ENCODE measurements around the gene SCNN1G. TPM values are rescaled to one million over a fixed set of nuclear protein-coding genes. Genes with fewer than 3 reads are reported as not detected.

SCNN1G gene
- total RNA-seq, 2 experiments from 2014 or later: not detected

DNA sequence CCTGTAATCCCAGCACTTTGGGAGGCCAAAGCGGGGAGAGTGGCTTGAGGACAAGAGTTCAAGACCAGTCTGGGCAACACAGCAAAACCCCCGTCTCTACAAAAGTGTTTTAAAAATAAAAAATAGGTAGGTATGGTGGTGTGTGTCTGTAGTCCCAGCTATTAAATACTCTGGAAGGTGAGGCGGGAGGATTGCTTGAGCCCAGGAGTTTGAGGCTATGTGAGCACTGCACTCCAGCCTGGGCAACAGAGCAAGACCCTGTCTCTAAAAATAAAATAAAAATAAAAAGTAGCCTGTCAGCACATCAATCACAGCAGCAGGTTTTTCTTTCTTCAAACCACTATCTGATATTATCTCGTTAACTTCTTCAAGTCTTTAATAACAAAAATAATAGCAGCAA is 34.9 kb upstream of the SCNN1G start:
- TF ChIP-seq CTCF (conservative IDR thresholded peaks at IDR 0.05; ENCODE audit: low read length) (no peak), EZH2phosphoT487 (IDR thresholded peaks at IDR 0.05; ENCODE audit: borderline replicate concordance, low read depth, low read length) (no peak)
- Histone ChIP-seq H3K4me3 (ENCODE audit: low read depth, low read length, poor library complexity, severe bottlenecking) (peak overlapping the region; percentile 86), H3K36me3 (ENCODE audit: insufficient read depth, low read length) (no peaks in the 10 kb centered on the region), H4K20me1 (ENCODE audit: insufficient read depth, low read length) (peaks cover 5% of the 10 kb centered on the region; the same call in 1 of the 2 replicates), H3K9me2 (ENCODE audit: insufficient read depth, low read length) (no peaks in the 10 kb centered on the region), H3K27ac (ENCODE audit: low read depth, low read length, poor library complexity, severe bottlenecking) (no peak overlapping the region), H3K79me2 (ENCODE audit: insufficient read depth, low read depth, low read length) (peaks cover 27% of the 10 kb centered on the region; the same call in 1 of the 2 replicates), H2AFZ (ENCODE audit: low read length) (no peak overlapping the region), H3K4me1 (ENCODE audit: insufficient read depth, low read length, poor library complexity, severe bottlenecking) (peaks cover 25% of the 10 kb centered on the region), H3K4me2 (ENCODE audit: low read length) (peak overlapping the region; percentile 98), H3K9me3 (ENCODE audit: low read length) (no peaks in the 10 kb centered on the region)
- intact Hi-C loops (cut with micrococcal nuclease; ENCODE audit: unreplicated experiment): loop anchor here (10.0 kb wide), 1 partner anchor 63 kb away; no protein-coding TSS in a partner anchor
- BruUV-seq (replicated peaks): TSS peak; percentile 64
- DNase-seq (ENCODE audit: low spot score): no peak
- POLR2A ChIA-PET: no interaction called here
- CTCF ChIA-PET (ENCODE audit: unreplicated experiment): no interaction called here

DNA sequence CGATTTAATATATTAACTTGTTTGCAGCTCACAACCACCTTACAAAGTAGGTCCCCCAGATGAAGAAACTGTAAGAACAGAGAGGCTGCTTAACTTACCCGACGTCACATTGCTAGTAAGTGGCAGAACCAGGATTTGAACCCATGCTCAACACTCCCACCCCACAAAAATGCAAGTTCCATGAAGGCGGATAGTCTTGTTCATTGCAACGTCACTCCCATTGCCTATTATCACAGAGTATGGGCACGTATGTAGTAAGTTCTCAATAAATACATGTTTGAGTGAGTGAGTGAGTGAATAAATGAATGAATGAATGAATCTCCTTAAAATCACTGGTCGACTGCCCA is 34.4 kb upstream of the SCNN1G start:
- Histone ChIP-seq H3K4me1 (ENCODE audit: insufficient read depth, low read length, poor library complexity, severe bottlenecking) (peaks cover 25% of the 10 kb centered on the region), H2AFZ (ENCODE audit: low read length) (peak overlapping the region; percentile 59; the same call in 1 of the 2 replicates), H3K79me2 (ENCODE audit: insufficient read depth, low read depth, low read length) (peaks cover 23% of the 10 kb centered on the region; the same call in 1 of the 2 replicates), H3K9me2 (ENCODE audit: insufficient read depth, low read length) (no peaks in the 10 kb centered on the region), H3K36me3 (ENCODE audit: insufficient read depth, low read length) (no peaks in the 10 kb centered on the region), H3K4me2 (ENCODE audit: low read length) (peak overlapping the region; percentile 98), H3K4me3 (ENCODE audit: low read depth, low read length, poor library complexity, severe bottlenecking) (peak overlapping the region; percentile 86), H4K20me1 (ENCODE audit: insufficient read depth, low read length) (no peaks in the 10 kb centered on the region; the same call in 1 of the 2 replicates), H3K9me3 (ENCODE audit: low read length) (no peaks in the 10 kb centered on the region), H3K27ac (ENCODE audit: low read depth, low read length, poor library complexity, severe bottlenecking) (no peak overlapping the region)
- POLR2A ChIA-PET: no interaction called here
- BruUV-seq (replicated peaks): no TSS peak
- DNase-seq (ENCODE audit: low spot score): peak; percentile 8
- CTCF ChIA-PET (ENCODE audit: unreplicated experiment): no interaction called here
- TF ChIP-seq CTCF (conservative IDR thresholded peaks at IDR 0.05; ENCODE audit: low read length): no peak
- no peak for TF ChIP-seq EZH2phosphoT487 (IDR thresholded peaks at IDR 0.05; ENCODE audit: borderline replicate concordance, low read depth, low read length)
- intact Hi-C loops (cut with micrococcal nuclease; ENCODE audit: unreplicated experiment): loop anchor here (10.0 kb wide), 1 partner anchor 63 kb away; no protein-coding TSS in a partner anchor

GRCh38 chr16:23148513-23149266 is 33.9 kb upstream of the SCNN1G start:
- Histone ChIP-seq H3K9me2 (ENCODE audit: insufficient read depth, low read length) (no peaks in the 10 kb centered on the region), H3K36me3 (ENCODE audit: insufficient read depth, low read length) (no peaks in the 10 kb centered on the region), H3K79me2 (ENCODE audit: insufficient read depth, low read depth, low read length) (peaks cover 20% of the 10 kb centered on the region; the same call in 1 of the 2 replicates), H4K20me1 (ENCODE audit: insufficient read depth, low read length) (no peaks in the 10 kb centered on the region; the same call in 1 of the 2 replicates), H3K27ac (ENCODE audit: low read depth, low read length, poor library complexity, severe bottlenecking) (no peak overlapping the region), H3K4me3 (ENCODE audit: low read depth, low read length, poor library complexity, severe bottlenecking) (peak overlapping the region; percentile 86), H2AFZ (ENCODE audit: low read length) (peak overlapping the region; percentile 59), H3K9me3 (ENCODE audit: low read length) (no peaks in the 10 kb centered on the region), H3K4me1 (ENCODE audit: insufficient read depth, low read length, poor library complexity, severe bottlenecking) (peaks cover 25% of the 10 kb centered on the region), H3K4me2 (ENCODE audit: low read length) (peak overlapping the region; percentile 98)
- intact Hi-C loops (cut with micrococcal nuclease; ENCODE audit: unreplicated experiment): loop anchor here (10.0 kb wide), 1 partner anchor 64 kb away; no protein-coding TSS in a partner anchor
- peak; percentile 51 for DNase-seq (ENCODE audit: low spot score)
- BruUV-seq (replicated peaks): no TSS peak
- TF ChIP-seq CTCF (conservative IDR thresholded peaks at IDR 0.05; ENCODE audit: low read length) (no peak), EZH2phosphoT487 (IDR thresholded peaks at IDR 0.05; ENCODE audit: borderline replicate concordance, low read depth, low read length) (no peak)
- POLR2A ChIA-PET: interaction anchor here (0.7 kb wide), 1 partner anchor 62 kb away, joined by 3 read pairs; no protein-coding TSS in a partner anchor
- CTCF ChIA-PET (ENCODE audit: unreplicated experiment): no interaction called here

Data from OCI-LY7 (cell line).